Natural killer cell (primary cell): ENCODE results near the gene GDPD4. TPM values are rescaled to one million over a fixed set of nuclear protein-coding genes. Genes with fewer than 3 reads are reported as not detected.

Experiments used
- ATAC-seq, 3 donors: fragments of 150-1000 bp in 2 of 3; fragments of 200-7000 bp in 1 of 3; cut with Tn5 transposase; 1 replicate in 1 of 3; 2 replicates in 2 of 3; pipeline ENCODE4 v1.10.0; 2021; ENCODE audit warnings: mild to moderate bottlenecking in 2 of 3, moderate library complexity in 2 of 3
- DNase-seq, 2 donors: peaks; one replicate each; pipeline versions ENCODE4 v3.0.0 to v3.0.0-alpha.2; 2013 to 2021; ENCODE audit warnings: mixed read lengths in 1 of 2
- H3K27ac ChIP-seq: one replicate; pipeline ENCODE4 v1.5.1; 2013; ENCODE audit warnings: mild to moderate bottlenecking, low read length
- H3K27me3 ChIP-seq: one replicate; pipeline ENCODE4 v1.6.1; 2013; ENCODE audit warnings: low read length; ENCODE audit not compliant: control insufficient read depth, insufficient read depth
- H3K36me3 ChIP-seq: one replicate; pipeline ENCODE4 v1.6.1; 2013; ENCODE audit warnings: low read length; ENCODE audit not compliant: control insufficient read depth, insufficient read depth
- H3K4me1 ChIP-seq: one replicate; pipeline ENCODE4 v1.6.1; 2013; ENCODE audit warnings: low read length; ENCODE audit not compliant: control insufficient read depth, insufficient read depth
- H3K4me3 ChIP-seq: one replicate; pipeline ENCODE4 v1.5.1; 2013; ENCODE audit warnings: low read length
- H3K9me3 ChIP-seq: one replicate; pipeline ENCODE4 v1.6.1; 2013; ENCODE audit warnings: low read length; ENCODE audit not compliant: control insufficient read depth, insufficient read depth
- H3K27ac Mint-ChIP-seq, 2 donors: one replicate each; pipeline ENCODE4 v1.8.0; 2022; ENCODE audit warnings: mild to moderate bottlenecking in 2 of 2, mixed read lengths in 2 of 2, moderate library complexity in 1 of 2
- H3K27me3 Mint-ChIP-seq, 2 donors: one replicate each; pipeline ENCODE4 v1.8.0; 2022; ENCODE audit warnings: low read depth in 2 of 2, mixed read lengths in 2 of 2
- H3K36me3 Mint-ChIP-seq: one replicate; pipeline ENCODE4 v1.8.0; 2022; ENCODE audit warnings: mixed read lengths
- H3K4me1 Mint-ChIP-seq, 2 donors: one replicate each; pipeline ENCODE4 v1.8.0; 2022; ENCODE audit warnings: mixed read lengths in 2 of 2
- H3K4me3 Mint-ChIP-seq: one replicate; pipeline ENCODE4 v1.8.0; 2022; ENCODE audit warnings: mild to moderate bottlenecking, moderate library complexity, mixed read lengths
- H3K9me3 Mint-ChIP-seq, 2 donors: one replicate each; pipeline ENCODE4 v1.8.0; 2022; ENCODE audit warnings: mixed read lengths in 2 of 2
- WGBS: methylation state at CpG from one replicate; pipeline ENCODE4 v1.1.7; 2013; ENCODE audit warnings: missing lambda C conversion rate; ENCODE audit not compliant: insufficient coverage; 5-methylcytosine and 5-hydroxymethylcytosine counted together
- intact Hi-C: fragments of 100-400 bp; cut with micrococcal nuclease; formaldehyde crosslinking; loops from one replicate; pipeline ENCODE4 v1.14.2; 2022
- total RNA-seq, 4 donors: library from RNA; stranded (reverse); fragments of 120-200 nt in 1 of 4; gene quantifications; one replicate each; pipeline versions ENCODE4 v1.2.3 to v1.2.4, GENCODE V29; 2013 to 2022
- TF ChIP-seq, protein P1 (sequence below): fragments of 200-600 bp; IDR thresholded peaks from one replicate; pipeline ENCODE4 v1.8.0; 2022; ENCODE audit warnings: antibody characterized with exemption

Gene GDPD4
- total RNA-seq, 3 donors from 2014 or later (not counting 1 experiment from before 2014, with no cell fraction given): not detected

DNA sequence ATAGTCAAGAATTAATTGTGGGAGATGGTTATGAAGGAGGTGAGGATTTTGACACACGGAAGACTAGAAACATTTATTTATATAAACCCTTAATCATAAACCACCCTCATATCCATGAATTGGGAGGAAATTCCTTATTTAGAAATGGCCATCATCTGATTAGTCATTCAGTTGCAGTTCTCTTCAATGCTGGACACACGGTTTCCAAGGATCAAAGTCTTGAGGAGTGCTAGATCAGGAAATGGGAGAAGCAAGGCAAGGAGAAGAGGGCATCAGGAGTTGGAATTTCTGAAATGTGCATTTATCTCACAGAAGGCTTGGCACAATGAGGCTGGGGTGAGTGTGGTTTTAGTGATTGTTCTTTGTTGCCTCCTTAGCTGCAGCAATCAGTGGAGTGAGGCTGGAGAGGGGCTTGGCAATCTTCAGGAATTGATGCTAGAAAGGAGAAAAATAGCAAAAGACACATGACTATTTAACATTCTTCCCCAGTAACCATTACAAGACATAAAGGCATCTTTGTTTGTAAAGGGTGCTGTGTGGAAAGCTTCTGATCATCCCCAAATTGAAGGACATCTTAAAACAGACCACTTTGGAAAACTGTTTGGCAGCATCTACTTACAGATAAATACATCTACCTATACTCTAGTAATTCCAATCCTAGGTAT, 21.6 kb upstream of the GDPD4 start:
- WGBS: 100% methylated on average over 1 of the region's 2 CpGs
- Histone ChIP-seq H3K4me1 (no peaks in the 10 kb centered on the region), H3K36me3 (peaks cover 12% of the 10 kb centered on the region), H3K27me3 (no peaks in the 10 kb centered on the region), H3K4me3 (no peak overlapping the region), H3K9me3 (no peaks in the 10 kb centered on the region), H3K27ac (no peak overlapping the region)
- intact Hi-C loops: no loop called here
- Mint-ChIP-seq H3K9me3 (peaks cover 0 to 3% of the 10 kb centered on the region in 2 donors), H3K27ac (no peak overlapping the region), H3K36me3 (peaks cover 19% of the 10 kb centered on the region), H3K27me3 (no peaks in the 10 kb centered on the region), H3K4me1 (no peaks in the 10 kb centered on the region), H3K4me3 (no peak overlapping the region)
- ATAC-seq (no peak), DNase-seq (no peak)
- TF ChIP-seq, protein P1, sequence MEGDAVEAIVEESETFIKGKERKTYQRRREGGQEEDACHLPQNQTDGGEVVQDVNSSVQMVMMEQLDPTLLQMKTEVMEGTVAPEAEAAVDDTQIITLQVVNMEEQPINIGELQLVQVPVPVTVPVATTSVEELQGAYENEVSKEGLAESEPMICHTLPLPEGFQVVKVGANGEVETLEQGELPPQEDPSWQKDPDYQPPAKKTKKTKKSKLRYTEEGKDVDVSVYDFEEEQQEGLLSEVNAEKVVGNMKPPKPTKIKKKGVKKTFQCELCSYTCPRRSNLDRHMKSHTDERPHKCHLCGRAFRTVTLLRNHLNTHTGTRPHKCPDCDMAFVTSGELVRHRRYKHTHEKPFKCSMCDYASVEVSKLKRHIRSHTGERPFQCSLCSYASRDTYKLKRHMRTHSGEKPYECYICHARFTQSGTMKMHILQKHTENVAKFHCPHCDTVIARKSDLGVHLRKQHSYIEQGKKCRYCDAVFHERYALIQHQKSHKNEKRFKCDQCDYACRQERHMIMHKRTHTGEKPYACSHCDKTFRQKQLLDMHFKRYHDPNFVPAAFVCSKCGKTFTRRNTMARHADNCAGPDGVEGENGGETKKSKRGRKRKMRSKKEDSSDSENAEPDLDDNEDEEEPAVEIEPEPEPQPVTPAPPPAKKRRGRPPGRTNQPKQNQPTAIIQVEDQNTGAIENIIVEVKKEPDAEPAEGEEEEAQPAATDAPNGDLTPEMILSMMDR: no peak

DNA sequence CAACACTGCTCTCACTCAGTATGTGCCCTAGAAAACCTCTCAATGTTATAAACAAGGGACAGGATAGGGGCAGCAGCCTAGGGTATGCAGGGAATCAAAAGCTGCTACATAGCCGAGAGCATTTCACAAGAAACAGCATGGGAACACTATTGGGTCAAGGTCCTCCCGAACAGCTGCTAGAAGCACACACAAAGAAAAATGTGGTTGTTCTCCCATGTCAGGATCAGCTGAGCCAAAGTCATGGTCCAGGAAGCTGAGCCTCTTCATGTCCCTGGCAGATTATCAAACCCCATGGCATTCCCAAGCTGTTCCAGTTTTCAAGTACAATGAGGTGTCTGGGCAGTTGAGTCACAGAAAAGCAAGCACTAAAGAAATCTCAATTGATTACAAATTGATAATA, 21.0 kb upstream of the GDPD4 start:
- Mint-ChIP-seq H3K27me3 (no peaks in the 10 kb centered on the region), H3K4me1 (no peaks in the 10 kb centered on the region), H3K9me3 (peaks cover 0 to 3% of the 10 kb centered on the region in 2 donors), H3K27ac (no peak overlapping the region), H3K36me3 (peaks cover 19% of the 10 kb centered on the region), H3K4me3 (no peak overlapping the region)
- TF ChIP-seq, protein P1: no peak
- no peak overlapping the region for H3K4me3 ChIP-seq
- WGBS: 96% methylated on average over 2 of the region's 2 CpGs
- H3K4me1 ChIP-seq: no peaks in the 10 kb centered on the region
- peaks cover 12% of the 10 kb centered on the region for H3K36me3 ChIP-seq
- H3K27me3 ChIP-seq: no peaks in the 10 kb centered on the region
- ATAC-seq (no peak), DNase-seq (no peak)
- intact Hi-C loops: no loop called here
- H3K27ac ChIP-seq: no peak overlapping the region
- H3K9me3 ChIP-seq: no peaks in the 10 kb centered on the region

DNA sequence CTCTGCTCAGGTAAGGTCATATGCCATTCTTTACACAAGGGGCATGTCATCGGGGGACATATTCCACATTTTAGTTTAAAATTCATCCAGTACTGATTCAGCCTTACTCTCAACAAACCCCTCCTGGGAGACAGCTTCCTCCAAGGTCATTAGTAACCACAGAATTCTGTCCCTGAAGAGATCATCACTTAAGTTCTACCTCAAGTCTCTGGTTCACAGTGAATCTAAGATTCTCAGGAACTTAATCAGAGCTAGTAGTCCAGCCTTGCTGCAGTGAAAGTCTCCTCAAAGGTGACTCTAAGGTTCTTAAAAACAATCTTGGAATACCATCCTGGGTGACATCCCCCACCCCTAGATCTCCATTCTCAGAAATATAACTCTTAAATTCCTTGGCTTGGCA, 18.9 kb upstream of the GDPD4 start:
- Histone ChIP-seq H3K27ac (no peak overlapping the region), H3K4me1 (no peaks in the 10 kb centered on the region), H3K36me3 (peaks cover 3% of the 10 kb centered on the region), H3K9me3 (no peaks in the 10 kb centered on the region), H3K4me3 (no peak overlapping the region), H3K27me3 (no peaks in the 10 kb centered on the region)
- Mint-ChIP-seq H3K36me3 (peaks cover 11% of the 10 kb centered on the region), H3K27me3 (peaks cover 0 to 11% of the 10 kb centered on the region in 2 donors), H3K4me3 (no peak overlapping the region), H3K9me3 (no peaks in the 10 kb centered on the region), H3K4me1 (no peaks in the 10 kb centered on the region), H3K27ac (no peak overlapping the region)
- no peak for ATAC-seq
- intact Hi-C loops: no loop called here
- WGBS: 95% methylated on average over 1 of the region's 1 CpG
- TF ChIP-seq, protein P1: no peak
- DNase-seq: no peak

DNA sequence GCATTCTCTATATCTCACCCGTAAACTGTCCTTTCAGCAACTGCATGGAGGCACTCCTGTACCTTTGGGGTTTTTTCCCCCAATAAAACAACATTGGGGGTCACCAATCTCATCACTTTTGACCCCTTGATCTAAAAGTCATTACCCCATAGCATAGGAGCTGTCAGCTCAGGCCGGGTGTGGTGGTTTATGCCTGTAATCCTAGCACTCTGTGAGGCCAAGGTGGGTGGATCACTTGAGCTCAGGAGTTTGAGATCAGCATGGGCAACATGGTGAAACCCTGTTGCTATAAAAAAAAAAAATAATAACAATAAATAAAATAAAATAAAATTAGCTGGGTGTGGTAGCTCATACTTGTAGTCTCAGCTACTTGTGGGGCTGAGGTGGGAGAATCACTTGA, 17.1 kb upstream of the GDPD4 start:
- H3K36me3 ChIP-seq: no peaks in the 10 kb centered on the region
- H3K36me3 Mint-ChIP-seq: peaks cover 11% of the 10 kb centered on the region
- no peak overlapping the region for H3K4me3 Mint-ChIP-seq
- H3K9me3 ChIP-seq: no peaks in the 10 kb centered on the region
- no peaks in the 10 kb centered on the region for H3K9me3 Mint-ChIP-seq
- ATAC-seq: no peak
- H3K27ac ChIP-seq: no peak overlapping the region
- TF ChIP-seq, protein P1: no peak
- DNase-seq: no peak
- intact Hi-C loops: no loop called here
- no peaks in the 10 kb centered on the region for H3K27me3 ChIP-seq
- no peaks in the 10 kb centered on the region for H3K4me1 ChIP-seq
- H3K4me3 ChIP-seq: no peak overlapping the region
- H3K27ac Mint-ChIP-seq: no peak overlapping the region
- 88% methylated on average over 2 of the region's 2 CpGs for WGBS
- H3K4me1 Mint-ChIP-seq: no peaks in the 10 kb centered on the region
- peaks cover 0 to 11% of the 10 kb centered on the region in 2 donors for H3K27me3 Mint-ChIP-seq
